SK-N-SH treated with all-trans-retinoic acid at 6 μM for 48 hours (cell line): ENCODE measurements around the gene GLIPR2.

Experiments
- ATAC-seq: fragments of 200-7000 bp; cut with Tn5 transposase; 3 replicates; pipeline ENCODE4 v1.9.1; 2020; ENCODE audit warnings: mild to moderate bottlenecking, moderate library complexity
- ARNTL ChIP-seq: fragments of 450-650 bp; formaldehyde crosslinking; IDR thresholded peaks from 2 replicates; pipeline ENCODE4 v1.5.0; 2020; ENCODE audit warnings: low read depth, mild to moderate bottlenecking, moderate library complexity, borderline replicate concordance
- BACH2 ChIP-seq: fragments of 250-450 bp; sonication (Bioruptor Pico); IDR thresholded peaks from 2 replicates; pipeline ENCODE4 v1.9.0; 2021; ENCODE audit warnings: mild to moderate bottlenecking, borderline replicate concordance
- CSDC2 ChIP-seq: fragments of 250-450 bp; sonication (Bioruptor Pico); IDR thresholded peaks from 2 replicates; pipeline ENCODE4 v1.5.0; 2020; ENCODE audit warnings: mild to moderate bottlenecking, moderate library complexity
- CSRNP3 ChIP-seq: fragments of 250-450 bp; sonication (Bioruptor Pico); IDR thresholded peaks from 2 replicates; pipeline ENCODE4 v1.5.1; 2021; ENCODE audit warnings: mild to moderate bottlenecking, moderate library complexity
- ESRRG ChIP-seq: fragments of 250-450 bp; sonication (Bioruptor Pico); IDR thresholded peaks from 2 replicates; pipeline ENCODE4 v1.6.1; 2021; ENCODE audit warnings: mild to moderate bottlenecking
- GLIS3 ChIP-seq: fragments of 250-450 bp; sonication (Bioruptor Pico); IDR thresholded peaks from 2 replicates; pipeline ENCODE4 v1.5.0; 2020; ENCODE audit warnings: mild to moderate bottlenecking, moderate library complexity
- ISL1 ChIP-seq: fragments of 250-450 bp; sonication (Bioruptor Pico); IDR thresholded peaks from 2 replicates; pipeline ENCODE4 v2.1.2; 2022; ENCODE audit warnings: mild to moderate bottlenecking, moderate library complexity
- OSR1 ChIP-seq: fragments of 250-450 bp; sonication (Bioruptor Pico); IDR thresholded peaks from 2 replicates; pipeline ENCODE4 v1.8.0; 2022; ENCODE audit warnings: moderate library complexity, mild to moderate bottlenecking, inconsistent platforms
- PATZ1 ChIP-seq: fragments of 250-450 bp; sonication (Bioruptor Pico); IDR thresholded peaks from 2 replicates; pipeline ENCODE4 v1.8.0; 2020; ENCODE audit warnings: mild to moderate bottlenecking, moderate library complexity, borderline replicate concordance
- PPARA ChIP-seq: fragments of 250-450 bp; sonication (Bioruptor Pico); IDR thresholded peaks from 2 replicates; pipeline ENCODE4 v1.5.0; 2020; ENCODE audit warnings: mild to moderate bottlenecking, borderline replicate concordance
- RARB ChIP-seq: fragments of 250-450 bp; sonication (Bioruptor Pico); IDR thresholded peaks from 2 replicates; pipeline ENCODE4 v1.8.0; 2021; ENCODE audit warnings: mild to moderate bottlenecking, moderate library complexity
- SNAI2 ChIP-seq: fragments of 250-450 bp; sonication (Bioruptor Pico); IDR thresholded peaks from 2 replicates; pipeline ENCODE4 v1.5.0; 2020; ENCODE audit warnings: mild to moderate bottlenecking, moderate library complexity
- TCF4 ChIP-seq: fragments of 250-450 bp; sonication (Bioruptor Pico); IDR thresholded peaks from 2 replicates; pipeline ENCODE4 v1.8.0; 2021; ENCODE audit warnings: mild to moderate bottlenecking, moderate library complexity, borderline replicate concordance
- TOX ChIP-seq: fragments of 250-450 bp; sonication (Bioruptor Pico); IDR thresholded peaks from 2 replicates; pipeline ENCODE4 v1.8.0; 2021; ENCODE audit warnings: mild to moderate bottlenecking, moderate library complexity, borderline replicate concordance
- TSHZ2 ChIP-seq: fragments of 250-450 bp; sonication (Bioruptor Pico); IDR thresholded peaks from 2 replicates; pipeline ENCODE4 v1.5.0; 2020; ENCODE audit warnings: mild to moderate bottlenecking, moderate library complexity
- ZC3H10 ChIP-seq: fragments of 250-450 bp; sonication (Bioruptor Pico); IDR thresholded peaks from 2 replicates; pipeline ENCODE4 v1.5.1; 2021; ENCODE audit warnings: mild to moderate bottlenecking, moderate library complexity
- ZFP3 ChIP-seq: fragments of 250-450 bp; sonication (Bioruptor Pico); IDR thresholded peaks from 2 replicates; pipeline ENCODE4 v1.5.0; 2020; ENCODE audit warnings: mild to moderate bottlenecking, moderate library complexity
- ZFP30 ChIP-seq: fragments of 450-650 bp; formaldehyde crosslinking; IDR thresholded peaks from 2 replicates; pipeline ENCODE4 v1.5.0; 2022; ENCODE audit warnings: mild to moderate bottlenecking, moderate library complexity
- ZNF565 ChIP-seq: fragments of 450-650 bp; formaldehyde crosslinking; conservative IDR thresholded peaks from 2 replicates; pipeline ENCODE4 v1.5.0; 2020; ENCODE audit warnings: low read depth, mild to moderate bottlenecking, moderate library complexity
- ZNF70 ChIP-seq: fragments of 450-650 bp; formaldehyde crosslinking; IDR thresholded peaks from 2 replicates; pipeline ENCODE4 v1.5.0; 2020; ENCODE audit warnings: mild to moderate bottlenecking, moderate library complexity
- ZNF8 ChIP-seq: fragments of 450-650 bp; formaldehyde crosslinking; IDR thresholded peaks from 2 replicates; pipeline ENCODE4 v1.5.0; 2020; ENCODE audit warnings: mild to moderate bottlenecking, moderate library complexity
- TF ChIP-seq, protein P1 (sequence below): fragments of 250-450 bp; sonication (Bioruptor Pico); IDR thresholded peaks from 2 replicates; pipeline ENCODE4 v1.8.0; 2021; ENCODE audit warnings: low read depth, mild to moderate bottlenecking, moderate library complexity, borderline replicate concordance
- TF ChIP-seq, protein P2 (sequence below): fragments of 250-450 bp; sonication (Bioruptor Pico); IDR thresholded peaks from 2 replicates; pipeline ENCODE4 v1.5.1; 2020; ENCODE audit warnings: low read depth, mild to moderate bottlenecking, moderate library complexity

GLIPR2 gene

GRCh38 chr9:36121971-36122370 lies 14.6 kb upstream of the GLIPR2 start:
- ATAC-seq, result no peak
- TF ChIP-seq BACH2 (CRISPR knock-in tag) (no peak), TOX (no peak), PATZ1 (CRISPR knock-in tag) (no peak), GLIS3 (CRISPR knock-in tag) (no peak), CSDC2 (no peak), ZNF70 (CRISPR knock-in tag) (no peak), ZFP3 (CRISPR knock-in tag) (no peak), RARB (CRISPR knock-in tag) (no peak), ZFP30 (CRISPR knock-in tag) (no peak), OSR1 (CRISPR knock-in tag) (no peak), PPARA (CRISPR knock-in tag) (no peak), ZNF8 (CRISPR knock-in tag) (no peak), CSRNP3 (CRISPR knock-in tag) (no peak), ESRRG (CRISPR knock-in tag) (no peak)
- TF ChIP-seq, all 23 proteins: peak for 0

GRCh38 chr9:36123515-36123914 lies 13.0 kb upstream of the GLIPR2 start:
- ATAC-seq, result no peak
- TF ChIP-seq TCF4 (CRISPR knock-in tag), result no peak
- no peak for TF ChIP-seq ZFP30 (CRISPR knock-in tag)
- TF ChIP-seq, protein P1, sequence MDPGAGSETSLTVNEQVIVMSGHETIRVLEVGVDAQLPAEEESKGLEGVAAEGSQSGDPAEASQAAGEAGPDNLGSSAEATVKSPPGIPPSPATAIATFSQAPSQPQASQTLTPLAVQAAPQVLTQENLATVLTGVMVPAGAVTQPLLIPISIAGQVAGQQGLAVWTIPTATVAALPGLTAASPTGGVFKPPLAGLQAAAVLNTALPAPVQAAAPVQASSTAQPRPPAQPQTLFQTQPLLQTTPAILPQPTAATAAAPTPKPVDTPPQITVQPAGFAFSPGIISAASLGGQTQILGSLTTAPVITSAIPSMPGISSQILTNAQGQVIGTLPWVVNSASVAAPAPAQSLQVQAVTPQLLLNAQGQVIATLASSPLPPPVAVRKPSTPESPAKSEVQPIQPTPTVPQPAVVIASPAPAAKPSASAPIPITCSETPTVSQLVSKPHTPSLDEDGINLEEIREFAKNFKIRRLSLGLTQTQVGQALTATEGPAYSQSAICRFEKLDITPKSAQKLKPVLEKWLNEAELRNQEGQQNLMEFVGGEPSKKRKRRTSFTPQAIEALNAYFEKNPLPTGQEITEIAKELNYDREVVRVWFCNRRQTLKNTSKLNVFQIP, result no peak
- TF ChIP-seq CSDC2, result no peak
- TF ChIP-seq OSR1 (CRISPR knock-in tag), result no peak
- TF ChIP-seq RARB (CRISPR knock-in tag), result no peak
- TF ChIP-seq ZC3H10 (CRISPR knock-in tag), result no peak
- TF ChIP-seq PATZ1 (CRISPR knock-in tag), result no peak
- no peak for TF ChIP-seq ZFP3 (CRISPR knock-in tag)
- TF ChIP-seq PPARA (CRISPR knock-in tag), result no peak
- TF ChIP-seq CSRNP3 (CRISPR knock-in tag), result no peak
- TF ChIP-seq ARNTL (CRISPR knock-in tag), result no peak
- no peak for TF ChIP-seq GLIS3 (CRISPR knock-in tag)
- TF ChIP-seq TSHZ2 (CRISPR knock-in tag), result no peak
- TF ChIP-seq SNAI2 (CRISPR knock-in tag), result no peak
- TF ChIP-seq ESRRG (CRISPR knock-in tag), result no peak
- TF ChIP-seq TOX, result no peak
- no peak for TF ChIP-seq ISL1 (CRISPR knock-in tag)
- TF ChIP-seq ZNF565, result no peak
- TF ChIP-seq, protein P2, sequence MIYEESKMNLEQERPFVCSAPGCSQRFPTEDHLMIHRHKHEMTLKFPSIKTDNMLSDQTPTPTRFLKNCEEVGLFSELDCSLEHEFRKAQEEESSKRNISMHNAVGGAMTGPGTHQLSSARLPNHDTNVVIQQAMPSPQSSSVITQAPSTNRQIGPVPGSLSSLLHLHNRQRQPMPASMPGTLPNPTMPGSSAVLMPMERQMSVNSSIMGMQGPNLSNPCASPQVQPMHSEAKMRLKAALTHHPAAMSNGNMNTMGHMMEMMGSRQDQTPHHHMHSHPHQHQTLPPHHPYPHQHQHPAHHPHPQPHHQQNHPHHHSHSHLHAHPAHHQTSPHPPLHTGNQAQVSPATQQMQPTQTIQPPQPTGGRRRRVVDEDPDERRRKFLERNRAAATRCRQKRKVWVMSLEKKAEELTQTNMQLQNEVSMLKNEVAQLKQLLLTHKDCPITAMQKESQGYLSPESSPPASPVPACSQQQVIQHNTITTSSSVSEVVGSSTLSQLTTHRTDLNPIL (CRISPR knock-in tag), result no peak
